ENCODE data around the gene PTPRA. TPM values are rescaled to one million over a fixed set of nuclear protein-coding genes. Genes with fewer than 3 reads are reported as not detected.
"Not testable (repeated sequence)": the region's sequence is repeated elsewhere in the genome, so short reads cannot be mapped to it uniquely, and the experiment has no call there.

PTPRA gene
- total RNA-seq, 1 donor from 2014 or later: 92.0 TPM

DNA sequence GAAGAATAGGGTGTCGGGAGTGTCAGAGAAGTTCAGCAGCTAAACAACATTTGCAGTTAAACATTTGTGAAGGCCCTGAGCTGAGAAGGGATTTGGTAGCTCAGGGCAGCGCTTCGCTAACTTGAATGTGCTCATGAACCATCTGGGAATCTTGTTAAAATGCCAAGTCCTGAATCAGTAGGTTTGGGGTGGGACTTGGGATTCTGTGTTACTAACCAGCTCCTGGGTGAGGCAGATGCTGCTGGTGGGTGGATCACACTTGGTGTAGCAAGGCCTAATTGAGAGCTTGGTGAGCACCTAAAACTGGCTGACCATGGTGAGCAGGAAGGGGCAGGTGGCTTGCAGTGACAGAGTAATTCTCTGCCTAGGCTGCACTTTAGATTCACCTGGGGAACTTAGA is 5.9 kb downstream of the PTPRA start:
- Mint-ChIP-seq H3K4me1 (ENCODE audit: low read depth) (peaks cover 40% of the 10 kb centered on the region), H3K27ac (peak overlapping the region; percentile 4), H3K36me3 (ENCODE audit: low read depth) (peaks cover 46% of the 10 kb centered on the region), H3K4me3 (ENCODE audit: low read depth) (no peak overlapping the region), H3K27me3 (ENCODE audit: low read depth) (no peaks in the 10 kb centered on the region), H3K9me3 (no peaks in the 10 kb centered on the region)
- DNase-seq (ENCODE audit: low spot score): no peak
- intact Hi-C loops (cut with micrococcal nuclease): no loop called here

DNA sequence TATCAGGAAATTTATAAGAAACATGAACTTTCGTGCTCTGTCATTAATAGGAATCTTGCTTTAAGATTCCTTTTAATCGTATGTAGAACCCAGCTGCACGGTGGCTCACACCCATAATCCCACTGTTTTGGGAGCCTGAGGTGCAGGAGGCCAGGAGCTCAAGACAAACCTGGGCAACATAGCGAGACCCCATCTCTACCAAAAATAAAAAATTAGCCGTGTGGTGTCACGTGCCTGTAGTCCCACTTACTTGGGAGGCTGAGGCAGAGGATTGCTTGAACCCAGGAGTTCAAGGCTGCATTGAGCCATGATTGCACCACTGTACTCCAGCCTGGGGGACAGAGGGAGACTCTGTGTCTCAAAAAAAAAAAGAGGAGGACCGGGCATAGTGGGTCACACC is 7.4 kb downstream of the PTPRA start:
- Mint-ChIP-seq H3K27me3 (ENCODE audit: low read depth) (no peaks in the 10 kb centered on the region), H3K36me3 (ENCODE audit: low read depth) (peaks cover 40% of the 10 kb centered on the region), H3K9me3 (no peaks in the 10 kb centered on the region), H3K4me1 (ENCODE audit: low read depth) (peaks cover 41% of the 10 kb centered on the region), H3K4me3 (ENCODE audit: low read depth) (no peak overlapping the region), H3K27ac (no peak overlapping the region)
- intact Hi-C loops (cut with micrococcal nuclease): no loop called here
- DNase-seq (ENCODE audit: low spot score): no peak

DNA sequence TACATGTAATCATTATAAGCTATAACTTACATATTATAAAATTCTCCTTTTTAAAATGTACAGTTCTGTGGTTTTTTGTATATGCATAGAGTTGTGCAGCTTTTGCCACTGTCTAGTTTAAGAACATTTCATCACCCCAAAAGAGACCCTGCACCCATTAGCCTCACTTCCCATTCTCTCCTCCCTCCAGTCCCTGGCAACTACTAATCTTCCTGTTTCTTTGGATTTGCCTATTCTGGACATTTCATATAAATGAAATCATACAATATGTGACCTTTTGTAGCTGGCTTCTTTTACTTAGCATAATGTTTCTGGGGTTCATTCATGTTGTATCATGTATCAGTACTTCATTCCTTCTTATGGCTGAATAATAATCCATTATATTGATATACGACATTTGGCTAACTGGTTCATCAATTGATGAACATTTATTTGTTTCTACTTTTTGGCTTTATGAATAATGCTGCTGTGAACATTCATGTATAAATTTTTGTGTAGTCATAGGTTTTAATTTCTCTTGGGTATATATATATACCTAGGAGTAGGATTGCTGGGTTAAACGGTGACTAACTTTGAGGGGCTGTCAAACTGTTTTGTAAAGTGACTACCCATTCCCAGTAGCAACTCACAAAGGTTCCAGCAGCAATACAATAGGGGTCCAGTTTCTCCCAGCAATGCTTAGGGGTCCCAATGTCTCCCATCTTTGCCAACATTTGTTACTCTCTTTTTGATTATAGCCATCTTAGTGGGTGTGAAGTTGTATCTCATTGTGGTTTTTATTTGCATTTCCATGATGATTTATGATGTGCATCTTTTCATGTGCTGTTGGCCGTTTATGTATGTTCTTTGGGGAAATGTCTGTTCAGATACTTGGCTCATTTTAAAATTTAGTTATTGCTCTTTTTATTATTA is 10.7 kb downstream of the PTPRA start:
- intact Hi-C loops (cut with micrococcal nuclease): no loop called here

DNA sequence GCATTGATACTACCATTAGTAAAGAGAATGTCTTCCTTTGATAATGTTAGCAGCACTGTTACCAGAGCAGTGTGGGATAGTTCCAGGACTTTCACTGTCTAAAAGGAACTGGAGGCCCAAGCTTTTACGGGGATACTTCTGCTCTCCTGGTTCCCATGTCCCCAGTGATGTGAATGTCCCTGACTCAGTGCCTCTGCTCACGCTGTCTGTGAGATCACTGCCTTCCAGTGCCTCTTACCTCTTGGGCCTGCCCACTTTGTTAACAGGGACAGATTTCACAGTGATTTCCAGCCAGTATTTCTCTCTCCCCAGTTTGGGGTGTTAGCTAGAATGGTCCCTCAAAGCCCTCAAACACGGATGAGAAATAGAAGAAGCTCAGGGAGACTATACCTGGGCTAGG is 14.4 kb downstream of the PTPRA start:
- H3K9me3 Mint-ChIP-seq: no peaks in the 10 kb centered on the region
- no peak overlapping the region for H3K4me3 Mint-ChIP-seq (ENCODE audit: low read depth)
- no peak for DNase-seq (ENCODE audit: low spot score)
- no peak overlapping the region for H3K27ac Mint-ChIP-seq
- intact Hi-C loops (cut with micrococcal nuclease): no loop called here
- H3K36me3 Mint-ChIP-seq (ENCODE audit: low read depth): peaks cover 42% of the 10 kb centered on the region
- peaks cover 48% of the 10 kb centered on the region for H3K4me1 Mint-ChIP-seq (ENCODE audit: low read depth)
- no peaks in the 10 kb centered on the region for H3K27me3 Mint-ChIP-seq (ENCODE audit: low read depth)

More for the DNA sequence above, 10.7 kb downstream of the PTPRA start:
- Mint-ChIP-seq H3K4me3 (ENCODE audit: low read depth) (no peak overlapping the region), H3K36me3 (ENCODE audit: low read depth) (peaks cover 25% of the 10 kb centered on the region), H3K27me3 (ENCODE audit: low read depth) (no peaks in the 10 kb centered on the region), H3K27ac (peak overlapping the region; percentile 32), H3K4me1 (ENCODE audit: low read depth) (peaks cover 30% of the 10 kb centered on the region), H3K9me3 (no peaks in the 10 kb centered on the region)
- DNase-seq (ENCODE audit: low spot score): no peak

DNA sequence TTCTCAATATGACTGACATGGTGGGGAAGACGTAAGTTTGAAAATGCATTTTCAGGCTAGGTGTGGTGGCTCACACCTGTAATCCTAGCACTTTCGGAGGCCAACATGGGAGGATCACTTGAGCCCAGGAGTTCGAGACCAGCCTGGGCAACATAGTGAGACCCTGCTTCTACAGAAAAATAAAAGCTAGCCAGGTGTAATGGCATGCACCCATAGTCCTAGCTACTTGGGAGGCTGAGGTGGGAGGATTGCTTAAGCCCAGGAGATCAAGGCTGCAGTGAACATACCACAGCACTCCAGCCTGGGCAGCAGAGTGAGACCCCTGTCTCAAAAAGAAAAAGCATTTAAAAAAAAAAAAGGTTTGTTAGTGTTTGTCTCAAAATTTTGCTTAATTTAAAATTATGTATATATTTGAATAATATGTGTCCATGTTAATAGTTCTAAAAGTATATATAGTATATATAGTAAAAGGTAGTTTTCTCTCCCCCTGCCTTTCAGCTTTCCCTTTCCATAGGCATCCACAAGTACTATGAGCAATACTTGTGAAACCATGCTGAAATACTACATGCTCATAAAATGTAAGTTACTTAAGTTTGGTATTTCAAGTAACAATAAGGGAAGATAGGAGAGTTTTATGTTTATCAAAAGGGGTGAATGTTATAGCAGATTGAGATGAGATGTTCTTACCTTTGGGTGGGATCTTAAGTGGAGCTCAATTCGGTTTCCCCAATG is 15.1 kb downstream of the PTPRA start:
- no peak overlapping the region for H3K27ac Mint-ChIP-seq
- peaks cover 45% of the 10 kb centered on the region for H3K36me3 Mint-ChIP-seq (ENCODE audit: low read depth)
- intact Hi-C loops (cut with micrococcal nuclease): no loop called here
- H3K27me3 Mint-ChIP-seq (ENCODE audit: low read depth): no peaks in the 10 kb centered on the region
- H3K4me1 Mint-ChIP-seq (ENCODE audit: low read depth): peaks cover 48% of the 10 kb centered on the region
- DNase-seq (ENCODE audit: low spot score): no peak
- H3K9me3 Mint-ChIP-seq: no peaks in the 10 kb centered on the region
- no peak overlapping the region for H3K4me3 Mint-ChIP-seq (ENCODE audit: low read depth)

DNA sequence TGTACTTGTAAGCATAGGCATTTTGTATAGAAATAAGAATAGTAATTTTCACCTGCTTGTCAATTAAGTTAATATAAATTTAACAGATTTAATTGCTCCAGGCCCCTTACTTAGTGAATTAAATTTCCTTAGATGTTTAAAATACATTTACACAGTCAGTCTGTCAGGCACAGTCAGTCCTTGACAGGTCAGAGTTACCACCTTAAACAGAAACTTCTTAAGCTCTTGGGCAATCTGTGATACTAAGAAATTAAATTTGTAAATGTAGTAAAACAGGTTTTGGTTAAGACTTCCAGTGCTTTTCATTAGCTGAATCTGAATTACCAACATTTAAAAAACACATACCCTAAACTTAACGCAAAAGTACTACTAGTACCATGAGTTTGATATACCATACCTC is 15.9 kb downstream of the PTPRA start:
- Mint-ChIP-seq H3K27ac (no peak overlapping the region), H3K27me3 (ENCODE audit: low read depth) (no peaks in the 10 kb centered on the region), H3K9me3 (peaks cover 3% of the 10 kb centered on the region), H3K4me3 (ENCODE audit: low read depth) (no peak overlapping the region), H3K4me1 (ENCODE audit: low read depth) (peaks cover 43% of the 10 kb centered on the region), H3K36me3 (ENCODE audit: low read depth) (peaks cover 44% of the 10 kb centered on the region)
- DNase-seq (ENCODE audit: low spot score): no peak
- intact Hi-C loops (cut with micrococcal nuclease): no loop called here

DNA sequence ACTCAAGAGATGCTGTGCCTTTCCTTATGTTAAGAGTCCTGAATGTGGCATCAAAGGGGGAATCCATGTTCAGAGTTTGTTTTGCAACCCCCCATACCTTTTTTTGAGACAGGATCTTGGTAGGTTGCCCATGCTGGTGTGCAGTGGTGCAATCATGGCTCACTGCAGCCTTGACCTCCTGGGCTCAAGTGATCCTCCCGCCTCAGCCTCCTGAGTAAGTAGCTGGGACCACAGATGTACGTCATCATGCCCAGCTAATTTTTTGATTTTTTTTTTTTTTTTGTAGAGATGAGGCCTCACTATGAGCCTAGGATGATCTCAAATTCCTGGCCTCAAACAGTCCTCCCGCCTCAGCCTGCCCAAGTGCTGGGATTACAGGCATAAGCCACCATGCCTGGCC is 16.5 kb downstream of the PTPRA start:
- Mint-ChIP-seq H3K4me1 (ENCODE audit: low read depth) (peaks cover 40% of the 10 kb centered on the region), H3K4me3 (ENCODE audit: low read depth) (no peak overlapping the region), H3K27me3 (ENCODE audit: low read depth) (no peaks in the 10 kb centered on the region), H3K36me3 (ENCODE audit: low read depth) (peaks cover 46% of the 10 kb centered on the region), H3K9me3 (peaks cover 6% of the 10 kb centered on the region), H3K27ac (no peak overlapping the region)
- intact Hi-C loops (cut with micrococcal nuclease): no loop called here
- DNase-seq (ENCODE audit: low spot score): no peak

DNA sequence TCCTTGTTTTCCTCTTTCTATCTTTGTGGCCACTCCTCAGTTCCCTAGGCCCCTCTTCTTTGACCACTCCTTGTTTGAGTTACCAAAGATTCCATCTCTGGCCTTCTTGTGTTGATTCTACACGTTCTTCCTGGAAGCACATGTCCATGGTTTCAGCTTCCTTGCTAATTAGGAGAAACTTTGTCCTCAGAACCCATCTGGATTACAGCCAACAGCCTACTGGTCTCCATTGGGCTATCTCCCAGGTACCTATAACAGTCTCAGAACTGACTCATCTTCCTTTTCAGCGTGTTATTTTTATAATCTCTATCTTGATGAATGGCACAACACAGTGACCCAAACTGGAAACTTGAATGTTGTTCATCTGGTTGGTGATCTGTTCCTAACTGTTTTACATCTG is 17.5 kb downstream of the PTPRA start:
- H3K27ac Mint-ChIP-seq: peak overlapping the region; percentile 15
- H3K36me3 Mint-ChIP-seq (ENCODE audit: low read depth): peaks cover 42% of the 10 kb centered on the region
- H3K4me3 Mint-ChIP-seq (ENCODE audit: low read depth): no peak overlapping the region
- peaks cover 6% of the 10 kb centered on the region for H3K9me3 Mint-ChIP-seq
- H3K4me1 Mint-ChIP-seq (ENCODE audit: low read depth): peaks cover 32% of the 10 kb centered on the region
- intact Hi-C loops (cut with micrococcal nuclease): no loop called here
- no peaks in the 10 kb centered on the region for H3K27me3 Mint-ChIP-seq (ENCODE audit: low read depth)
- DNase-seq (ENCODE audit: low spot score): no peak

DNA sequence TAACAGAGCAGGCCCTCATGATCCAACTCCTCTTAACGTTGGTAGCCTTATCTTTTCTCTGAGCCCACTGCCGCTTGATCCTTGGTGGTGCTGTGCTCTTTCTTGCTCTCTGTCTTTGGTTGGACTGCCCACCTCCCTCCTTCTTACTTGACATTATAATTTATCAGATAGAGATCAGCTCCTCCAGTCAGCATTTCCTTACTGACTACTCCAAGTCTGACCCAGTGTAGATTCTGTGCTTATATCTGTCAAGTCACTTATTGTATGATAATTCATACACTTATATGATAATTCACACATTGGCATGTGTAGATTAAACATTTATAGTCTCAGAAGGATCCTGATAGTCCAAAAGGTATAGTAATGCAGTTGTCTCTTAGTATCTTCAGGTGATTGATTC is 18.1 kb downstream of the PTPRA start:
- peaks cover 32% of the 10 kb centered on the region for H3K4me1 Mint-ChIP-seq (ENCODE audit: low read depth)
- peaks cover 6% of the 10 kb centered on the region for H3K9me3 Mint-ChIP-seq
- H3K4me3 Mint-ChIP-seq (ENCODE audit: low read depth): no peak overlapping the region
- DNase-seq (ENCODE audit: low spot score): no peak
- intact Hi-C loops (cut with micrococcal nuclease): no loop called here
- peak overlapping the region; percentile 15 for H3K27ac Mint-ChIP-seq
- H3K27me3 Mint-ChIP-seq (ENCODE audit: low read depth): no peaks in the 10 kb centered on the region
- peaks cover 44% of the 10 kb centered on the region for H3K36me3 Mint-ChIP-seq (ENCODE audit: low read depth)

DNA sequence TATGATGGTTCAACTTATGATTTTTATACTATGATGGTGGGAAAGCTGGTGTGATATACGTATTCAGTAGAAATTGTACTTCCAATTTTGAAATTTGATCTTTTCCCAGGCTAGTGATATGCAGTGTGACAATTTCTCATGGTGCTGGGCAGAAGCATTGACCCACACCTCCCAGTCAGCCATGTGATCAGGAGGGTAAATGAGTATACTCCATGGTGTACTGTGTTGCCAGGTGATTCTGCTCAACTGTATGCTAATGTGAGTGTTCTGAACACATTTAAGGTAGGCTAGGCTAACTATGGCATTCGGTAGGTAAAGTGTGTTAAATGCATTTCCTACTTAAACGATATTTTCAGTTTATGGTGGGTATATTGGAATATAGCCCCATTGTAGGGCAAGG is 19.1 kb downstream of the PTPRA start:
- peaks cover 47% of the 10 kb centered on the region for H3K36me3 Mint-ChIP-seq (ENCODE audit: low read depth)
- no peak for DNase-seq (ENCODE audit: low spot score)
- H3K4me3 Mint-ChIP-seq (ENCODE audit: low read depth): no peak overlapping the region
- H3K9me3 Mint-ChIP-seq: peaks cover 6% of the 10 kb centered on the region
- H3K4me1 Mint-ChIP-seq (ENCODE audit: low read depth): peaks cover 28% of the 10 kb centered on the region
- intact Hi-C loops (cut with micrococcal nuclease): no loop called here
- H3K27ac Mint-ChIP-seq: no peak overlapping the region
- H3K27me3 Mint-ChIP-seq (ENCODE audit: low read depth): no peaks in the 10 kb centered on the region

DNA sequence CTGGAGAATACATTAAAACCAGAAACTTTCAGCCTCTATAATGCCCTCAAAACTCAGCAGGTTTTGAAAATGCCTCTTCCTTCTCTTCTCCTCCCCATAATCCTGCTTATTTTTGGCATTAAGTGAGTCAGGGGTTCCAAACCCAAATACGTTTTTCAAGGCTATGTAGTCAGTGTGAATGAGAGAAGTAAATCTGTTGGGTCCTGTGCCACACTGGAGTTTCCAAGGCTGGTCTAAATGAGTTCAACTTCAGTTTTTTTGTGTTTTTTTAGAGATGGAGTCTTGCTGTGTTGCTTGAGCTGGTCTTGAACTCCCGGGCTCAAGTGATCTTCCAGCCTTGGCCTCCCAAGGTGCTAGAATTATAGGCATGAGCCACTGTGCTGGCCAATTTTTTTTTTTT is 20.9 kb downstream of the PTPRA start:
- H3K4me1 Mint-ChIP-seq (ENCODE audit: low read depth): peaks cover 27% of the 10 kb centered on the region
- H3K27ac Mint-ChIP-seq: no peak overlapping the region
- H3K9me3 Mint-ChIP-seq: peaks cover 6% of the 10 kb centered on the region
- no peaks in the 10 kb centered on the region for H3K27me3 Mint-ChIP-seq (ENCODE audit: low read depth)
- H3K4me3 Mint-ChIP-seq (ENCODE audit: low read depth): no peak overlapping the region
- intact Hi-C loops (cut with micrococcal nuclease): no loop called here
- DNase-seq (ENCODE audit: low spot score): no peak
- H3K36me3 Mint-ChIP-seq (ENCODE audit: low read depth): peaks cover 44% of the 10 kb centered on the region

DNA sequence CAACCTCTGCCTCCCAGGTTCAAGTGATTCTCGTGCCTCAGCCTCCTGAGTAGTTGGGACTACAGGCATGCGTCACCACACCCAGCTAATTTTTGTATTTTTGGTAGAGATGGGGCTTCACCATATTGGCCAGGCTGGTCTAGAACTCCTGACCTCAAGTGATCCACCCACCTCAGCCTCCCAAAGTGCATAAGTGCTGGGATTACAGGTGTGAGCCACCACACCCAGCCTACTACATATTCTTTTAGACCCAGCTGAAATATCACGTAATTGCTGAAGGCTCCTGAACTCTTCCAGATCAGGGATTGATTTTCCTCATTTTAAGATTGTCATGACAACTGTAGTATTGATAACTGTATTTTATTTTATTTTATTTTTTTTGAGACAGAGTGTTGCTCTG is 21.9 kb downstream of the PTPRA start:
- Mint-ChIP-seq H3K4me1 (ENCODE audit: low read depth) (peaks cover 25% of the 10 kb centered on the region), H3K36me3 (ENCODE audit: low read depth) (peaks cover 46% of the 10 kb centered on the region)
- H3K27ac Mint-ChIP-seq; H3K27me3 Mint-ChIP-seq (ENCODE audit: low read depth); H3K9me3 Mint-ChIP-seq; intact Hi-C loops (cut with micrococcal nuclease); H3K4me3 Mint-ChIP-seq (ENCODE audit: low read depth); DNase-seq (ENCODE audit: low spot score): not testable (repeated sequence)

DNA sequence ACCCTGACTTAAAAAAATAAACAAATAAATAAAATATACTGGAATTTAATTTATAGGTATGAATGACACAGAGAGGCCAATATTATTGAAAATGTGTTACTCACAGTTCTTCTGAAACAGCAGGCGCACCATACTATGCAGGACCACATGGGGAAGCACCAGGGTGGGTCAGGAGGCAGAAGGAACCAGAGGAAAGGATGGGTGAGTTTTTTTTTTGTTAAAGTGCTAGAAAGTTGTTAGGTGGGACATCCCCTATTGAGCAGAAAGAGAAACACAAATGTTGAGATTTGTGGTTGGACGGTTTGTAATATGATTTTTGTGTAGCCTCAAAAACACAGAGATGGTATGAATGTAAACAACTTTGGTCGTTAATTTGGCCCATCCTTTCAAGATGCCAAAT is 26.0 kb downstream of the PTPRA start:
- H3K27me3 Mint-ChIP-seq (ENCODE audit: low read depth): no peaks in the 10 kb centered on the region
- no peak overlapping the region for H3K27ac Mint-ChIP-seq
- intact Hi-C loops (cut with micrococcal nuclease): no loop called here
- peaks cover 34% of the 10 kb centered on the region for H3K36me3 Mint-ChIP-seq (ENCODE audit: low read depth)
- peaks cover 3% of the 10 kb centered on the region for H3K9me3 Mint-ChIP-seq
- no peak for DNase-seq (ENCODE audit: low spot score)
- peaks cover 22% of the 10 kb centered on the region for H3K4me1 Mint-ChIP-seq (ENCODE audit: low read depth)
- H3K4me3 Mint-ChIP-seq (ENCODE audit: low read depth): no peak overlapping the region
